GM10847 (cell line): ENCODE data around the gene DYNC1H1.

Experiments used
- POLR2A ChIP-seq: IDR thresholded peaks from 2 replicates; pipeline ENCODE4 v1.6.1; 2011; ENCODE audit not compliant: insufficient read length; ENCODE audit errors: extremely low read depth

The DYNC1H1 gene

DNA sequence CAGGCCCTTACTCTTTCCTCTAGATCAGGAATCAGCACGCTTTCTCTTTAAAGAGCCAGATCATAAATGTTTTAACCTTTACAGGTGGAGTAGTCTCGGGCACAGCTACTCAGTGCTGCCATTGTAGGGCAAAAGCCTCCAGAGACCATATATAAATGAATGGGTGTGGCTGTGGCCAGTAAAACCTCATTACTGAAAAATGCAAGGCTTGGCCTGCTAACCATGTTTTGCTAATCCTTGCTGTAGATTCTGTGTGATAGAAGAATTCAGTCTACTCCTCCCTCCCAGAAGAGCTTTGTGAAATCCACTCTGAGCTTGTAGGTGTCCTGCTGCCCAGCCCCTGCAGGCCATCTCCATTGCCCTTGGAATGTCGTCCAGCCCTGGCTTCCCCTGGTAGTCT is 64.4 kb downstream of the DYNC1H1 start:
- no peak for TF ChIP-seq POLR2A

DNA sequence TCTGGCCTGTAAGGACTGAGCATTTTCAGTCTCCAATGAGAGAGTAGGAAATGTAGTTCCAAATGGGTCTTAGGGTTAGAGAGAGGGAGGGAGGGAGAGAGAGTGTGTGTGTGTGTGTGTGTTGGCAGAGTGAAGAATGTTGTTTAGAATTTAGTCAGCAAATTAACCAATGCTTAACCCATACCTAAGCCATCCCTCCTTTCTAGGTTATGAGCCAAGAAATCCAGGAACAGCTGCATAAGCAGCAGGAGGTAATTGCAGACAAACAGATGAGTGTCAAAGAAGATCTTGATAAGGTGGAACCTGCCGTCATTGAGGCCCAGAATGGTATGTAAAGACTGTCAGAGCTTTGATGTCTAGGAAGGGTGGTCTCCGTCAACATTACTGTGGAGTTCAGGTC is 65.6 kb downstream of the DYNC1H1 start:
- TF ChIP-seq POLR2A, result no peak

DNA sequence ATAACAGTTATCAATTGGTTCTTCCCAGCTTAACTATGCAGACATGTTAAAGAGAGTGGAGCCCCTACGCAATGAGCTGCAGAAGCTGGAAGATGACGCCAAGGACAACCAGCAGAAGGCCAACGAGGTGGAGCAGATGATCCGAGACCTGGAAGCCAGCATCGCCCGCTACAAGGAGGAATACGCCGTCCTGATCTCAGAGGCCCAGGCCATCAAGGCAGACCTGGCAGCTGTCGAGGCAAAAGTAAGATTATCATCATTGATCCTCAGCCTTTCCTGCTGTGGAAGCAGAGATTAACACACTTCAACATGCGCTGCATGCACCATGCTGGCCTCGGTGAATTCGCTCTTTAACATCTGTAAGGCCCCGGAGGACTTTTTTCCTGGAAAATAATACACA is 68.9 kb downstream of the DYNC1H1 start:
- TF ChIP-seq POLR2A, result no peak

DNA sequence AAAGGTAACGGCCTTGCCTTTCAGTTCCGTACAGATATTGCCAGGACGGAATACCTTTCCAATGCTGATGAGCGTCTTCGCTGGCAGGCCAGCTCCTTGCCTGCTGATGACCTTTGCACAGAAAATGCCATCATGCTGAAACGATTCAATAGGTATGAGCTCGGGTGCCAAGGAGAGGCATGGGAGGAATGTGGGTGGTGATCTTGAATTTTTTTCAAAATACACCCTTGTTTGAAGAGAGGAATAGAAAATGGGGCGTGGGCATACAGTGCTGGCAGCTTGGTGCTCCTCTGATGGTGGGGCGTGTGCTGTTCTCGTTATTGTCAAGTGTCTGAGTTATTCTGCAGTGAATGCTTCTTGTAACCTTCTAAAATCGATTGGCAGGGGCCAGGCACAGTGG is 69.9 kb downstream of the DYNC1H1 start:
- no peak for TF ChIP-seq POLR2A

- TF ChIP-seq POLR2A, result no peak
These were observed 71.5 kb downstream of the DYNC1H1 start for GRCh38 chr14:102035914-102036313.

- TF ChIP-seq POLR2A, result no peak
These were observed 73.3 kb downstream of the DYNC1H1 start for GRCh38 chr14:102037686-102038085.

DNA sequence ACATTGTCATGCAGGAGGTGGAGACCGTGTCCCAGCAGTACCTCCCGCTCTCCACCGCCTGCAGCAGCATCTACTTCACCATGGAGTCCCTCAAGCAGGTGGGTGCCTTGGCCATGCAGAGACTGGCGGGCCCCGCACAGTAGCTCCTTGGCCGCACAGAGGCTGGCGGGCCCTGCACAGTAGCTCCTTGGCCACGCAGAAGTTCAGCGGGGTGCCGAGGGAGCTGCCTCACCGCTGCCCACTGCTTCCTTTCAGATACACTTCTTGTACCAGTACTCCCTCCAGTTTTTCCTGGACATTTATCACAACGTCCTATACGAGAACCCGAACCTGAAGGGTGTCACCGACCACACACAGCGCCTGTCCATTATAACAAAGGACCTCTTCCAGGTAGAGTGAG is 74.8 kb downstream of the DYNC1H1 start:
- TF ChIP-seq POLR2A, result no peak

GRCh38 chr14:102040153-102040552 is 75.8 kb downstream of the DYNC1H1 start:
- no peak for TF ChIP-seq POLR2A

GRCh38 chr14:102042699-102043098 is 78.3 kb downstream of the DYNC1H1 start:
- TF ChIP-seq POLR2A, result no peak

DNA sequence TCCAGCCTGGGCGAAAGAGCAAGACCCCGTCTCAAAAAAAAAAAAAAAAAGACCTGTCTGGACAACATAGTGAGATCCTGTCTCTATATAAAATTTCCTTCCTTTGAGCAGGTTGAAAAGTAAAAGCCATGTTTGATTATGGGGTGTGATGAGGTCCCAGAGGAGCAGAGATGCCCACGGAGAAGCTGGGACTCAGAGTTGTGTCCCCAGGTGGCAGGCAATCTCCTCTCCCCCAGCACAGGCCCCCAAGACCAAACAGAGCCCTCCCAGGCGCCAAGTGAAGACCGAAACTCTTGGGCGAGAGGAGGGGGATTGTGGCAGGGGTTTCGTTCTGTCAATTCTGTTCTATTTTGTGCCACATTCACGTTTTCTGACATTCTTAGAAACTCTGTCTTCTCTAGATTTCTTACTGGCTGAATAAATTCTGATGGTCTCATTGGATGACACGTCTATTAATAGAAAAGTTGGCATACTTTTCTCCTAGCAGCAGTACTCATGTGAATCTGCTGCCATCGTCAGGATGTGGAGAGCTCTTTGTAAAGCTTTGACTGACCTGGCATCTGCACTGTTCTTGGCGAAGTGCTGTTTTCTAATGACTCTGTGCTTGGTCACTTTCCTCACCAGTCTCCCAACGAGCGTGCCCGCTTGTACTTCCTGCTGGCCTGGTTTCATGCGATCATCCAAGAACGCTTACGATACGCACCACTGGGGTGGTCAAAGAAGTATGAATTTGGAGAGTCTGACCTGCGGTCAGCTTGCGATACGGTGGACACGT is 79.1 kb downstream of the DYNC1H1 start:
- no peak for TF ChIP-seq POLR2A

DNA sequence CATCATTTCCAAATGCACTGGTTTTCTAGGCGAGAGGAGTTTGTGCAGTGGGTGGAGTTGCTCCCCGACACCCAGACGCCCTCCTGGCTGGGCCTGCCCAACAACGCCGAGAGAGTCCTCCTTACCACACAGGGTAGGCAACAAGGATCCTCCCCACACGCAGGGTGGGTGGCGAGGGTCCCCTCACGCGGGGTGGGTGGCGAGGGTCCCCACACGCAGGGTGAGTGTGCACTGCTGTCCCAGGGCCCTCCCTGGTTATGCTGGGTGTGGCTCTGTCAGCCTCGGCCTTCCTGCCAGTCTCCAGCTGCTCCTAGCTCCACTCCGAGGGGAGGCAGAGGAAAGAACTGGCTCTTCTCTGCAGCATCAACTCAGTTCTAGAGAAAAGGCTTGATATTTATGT is 80.2 kb downstream of the DYNC1H1 start:
- TF ChIP-seq POLR2A, result no peak

DNA sequence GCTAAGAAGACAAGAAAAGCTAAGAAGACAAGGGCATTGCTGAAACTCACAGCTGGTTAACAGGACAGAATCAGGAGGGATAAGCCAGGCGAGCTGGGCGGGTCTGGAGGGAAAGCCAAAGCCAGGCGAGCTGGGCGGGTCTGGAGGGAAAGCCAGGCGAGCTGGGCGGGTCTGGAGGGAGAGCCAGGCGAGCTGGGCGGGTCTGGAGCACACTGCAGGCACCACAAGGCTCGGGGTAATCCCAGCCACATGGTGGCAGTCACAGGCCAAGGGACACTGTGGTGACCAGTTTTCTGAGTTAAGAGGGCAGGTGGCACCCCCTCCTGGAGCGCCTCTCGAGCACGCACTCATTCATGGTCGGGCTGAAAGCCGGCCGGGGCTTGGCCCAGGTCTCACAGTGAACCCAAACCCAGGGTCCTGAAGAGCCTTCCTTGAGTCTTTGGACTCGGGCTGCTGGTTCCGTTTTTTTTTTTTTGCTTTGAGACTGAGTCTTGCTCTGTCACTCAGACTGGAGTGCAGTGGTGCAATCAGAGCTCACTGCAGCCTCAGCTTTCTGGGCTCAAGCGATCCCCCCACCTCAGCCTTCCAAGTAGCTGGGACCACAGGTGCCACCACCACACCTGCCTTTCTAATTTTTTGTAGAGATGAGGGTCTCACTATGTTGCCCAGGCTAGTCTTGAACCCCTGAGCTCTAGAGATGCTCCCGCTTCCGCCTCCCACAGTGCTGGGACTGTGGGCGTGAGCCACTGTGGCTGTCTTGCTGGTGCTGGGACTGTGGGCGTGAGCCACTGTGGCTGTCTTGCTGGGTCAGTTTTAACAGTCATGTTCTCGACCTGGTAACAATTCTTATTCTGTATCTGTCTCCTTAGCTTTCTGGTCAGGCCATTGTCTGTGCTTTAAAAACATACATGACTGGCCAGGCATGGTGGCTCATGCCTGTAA is 82.2 kb downstream of the DYNC1H1 start:
- TF ChIP-seq POLR2A, result no peak

GRCh38 chr14:102047808-102048540 is 83.6 kb downstream of the DYNC1H1 start:
- TF ChIP-seq POLR2A, result no peak

- no peak for TF ChIP-seq POLR2A
These were observed 85.1 kb downstream of the DYNC1H1 start for GRCh38 chr14:102049258-102050025.

DNA sequence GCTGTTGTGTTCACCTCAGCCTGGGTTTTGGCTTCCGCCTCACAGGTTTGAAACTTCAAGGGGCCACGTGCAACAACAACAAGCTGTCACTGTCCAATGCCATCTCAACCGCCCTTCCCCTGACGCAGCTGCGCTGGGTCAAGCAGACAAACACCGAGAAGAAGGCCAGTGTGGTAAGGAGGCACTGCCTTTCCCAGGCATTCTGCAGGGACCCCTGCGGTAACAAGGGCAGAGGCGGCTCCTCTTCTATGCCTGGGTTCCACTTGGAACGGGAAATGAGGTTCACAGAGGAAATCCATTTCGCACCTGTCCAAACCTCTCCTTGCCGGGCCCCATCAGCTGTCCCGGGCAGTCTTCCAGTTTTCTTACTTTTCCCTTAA is 85.6 kb downstream of the DYNC1H1 start:
- TF ChIP-seq POLR2A, result no peak
